K562 (cell line): ENCODE results near the gene ABLIM2.

ENCODE experiments used
- ARID1B ChIP-seq: fragments of 450-650 bp; IDR thresholded peaks from 2 replicates; pipeline ENCODE4 v1.6.1; 2016; ENCODE audit warnings: antibody characterized with exemption, mild to moderate bottlenecking, inconsistent platforms
- DLX4 ChIP-seq: fragments of 250-450 bp; sonication (Bioruptor Pico); IDR thresholded peaks from 2 replicates; pipeline ENCODE4 v1.6.1; 2021; ENCODE audit warnings: mild to moderate bottlenecking
- EP300 ChIP-seq: IDR thresholded peaks from 2 replicates; pipeline ENCODE4 v1.6.1; 2012; ENCODE audit warnings: low read length, improper control_type of control experiment
- GTF2F1 ChIP-seq: IDR thresholded peaks from 2 replicates; pipeline ENCODE4 v1.6.1; 2011; ENCODE audit warnings: low read depth, low read length, improper control_type of control experiment
- LARP7 ChIP-seq: fragments of 450-650 bp; IDR thresholded peaks from 2 replicates; pipeline ENCODE4 v1.6.1; 2016
- POLR2A ChIP-seq: fragments of 450-650 bp; conservative IDR thresholded peaks from 2 replicates; pipeline ENCODE4 v1.6.1; 2016
- RAD21 ChIP-seq, 2 experiments: fragments of 250-450 bp in 1 of 2; fragments of 450-650 bp in 1 of 2; sonication (Bioruptor Pico) in 1 of 2; formaldehyde crosslinking in 1 of 2; IDR thresholded peaks in 1 of 2; conservative IDR thresholded peaks in 1 of 2; 2 replicates each; pipeline versions ENCODE4 v1.4.0 to v1.8.0; 2020 to 2022; ENCODE audit warnings: mild to moderate bottlenecking in 2 of 2, moderate library complexity in 1 of 2
- TAF1 ChIP-seq: IDR thresholded peaks from 2 replicates; pipeline ENCODE4 v1.6.1; 2011; ENCODE audit warnings: mild to moderate bottlenecking, low read length, moderate library complexity; ENCODE audit not compliant: insufficient read depth, control insufficient read depth, severe bottlenecking; ENCODE audit errors: extremely low read depth
- TCF7L2 ChIP-seq: fragments of 150-350 bp; IDR thresholded peaks from 2 replicates; pipeline ENCODE4 v1.6.1; 2016; ENCODE audit warnings: low read depth, mild to moderate bottlenecking, low read length, moderate library complexity
- ZNF12 ChIP-seq: sonication (generic); formaldehyde crosslinking; IDR thresholded peaks from 2 replicates; pipeline ENCODE4 v1.4.0; 2020; ENCODE audit warnings: mild to moderate bottlenecking, missing genetic modification reagents
- TF ChIP-seq, protein P1 (sequence below): sonication (generic); formaldehyde crosslinking; IDR thresholded peaks from 2 replicates; pipeline ENCODE4 v1.8.0; 2022; ENCODE audit warnings: mild to moderate bottlenecking, low read depth, missing genetic modification reagents
- TF ChIP-seq, protein P2 (sequence below): fragments of 150-350 bp; IDR thresholded peaks from 2 replicates; pipeline ENCODE4 v1.6.1; 2014; ENCODE audit warnings: low read depth, mild to moderate bottlenecking, low read length, borderline replicate concordance
- TF ChIP-seq, protein P3 (sequence below), 2 experiments: fragments of 450-650 bp in 1 of 2; sonication (generic) in 1 of 2; formaldehyde crosslinking; conservative IDR thresholded peaks; 2 replicates each; pipeline versions ENCODE4 v1.4.0 to v1.8.1; 2020 to 2022; ENCODE audit warnings: mild to moderate bottlenecking in 1 of 2, missing genetic modification reagents in 1 of 2
- TF ChIP-seq, protein P4 (sequence below): fragments of 450-650 bp; IDR thresholded peaks from 2 replicates; pipeline ENCODE4 v1.6.1; 2016; ENCODE audit warnings: low read depth, mild to moderate bottlenecking, moderate library complexity

GRCh38 chr4:8122746-8123145 is 35.9 kb downstream of the ABLIM2 start:
- TF ChIP-seq GTF2F1: no peak
- TF ChIP-seq, protein P1, sequence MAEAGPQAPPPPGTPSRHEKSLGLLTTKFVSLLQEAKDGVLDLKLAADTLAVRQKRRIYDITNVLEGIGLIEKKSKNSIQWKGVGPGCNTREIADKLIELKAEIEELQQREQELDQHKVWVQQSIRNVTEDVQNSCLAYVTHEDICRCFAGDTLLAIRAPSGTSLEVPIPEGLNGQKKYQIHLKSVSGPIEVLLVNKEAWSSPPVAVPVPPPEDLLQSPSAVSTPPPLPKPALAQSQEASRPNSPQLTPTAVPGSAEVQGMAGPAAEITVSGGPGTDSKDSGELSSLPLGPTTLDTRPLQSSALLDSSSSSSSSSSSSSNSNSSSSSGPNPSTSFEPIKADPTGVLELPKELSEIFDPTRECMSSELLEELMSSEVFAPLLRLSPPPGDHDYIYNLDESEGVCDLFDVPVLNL (CRISPR knock-in tag): no peak
- TF ChIP-seq EP300: no peak
- TF ChIP-seq POLR2A: no peak
- TF ChIP-seq TAF1: no peak
- TF ChIP-seq, protein P2, sequence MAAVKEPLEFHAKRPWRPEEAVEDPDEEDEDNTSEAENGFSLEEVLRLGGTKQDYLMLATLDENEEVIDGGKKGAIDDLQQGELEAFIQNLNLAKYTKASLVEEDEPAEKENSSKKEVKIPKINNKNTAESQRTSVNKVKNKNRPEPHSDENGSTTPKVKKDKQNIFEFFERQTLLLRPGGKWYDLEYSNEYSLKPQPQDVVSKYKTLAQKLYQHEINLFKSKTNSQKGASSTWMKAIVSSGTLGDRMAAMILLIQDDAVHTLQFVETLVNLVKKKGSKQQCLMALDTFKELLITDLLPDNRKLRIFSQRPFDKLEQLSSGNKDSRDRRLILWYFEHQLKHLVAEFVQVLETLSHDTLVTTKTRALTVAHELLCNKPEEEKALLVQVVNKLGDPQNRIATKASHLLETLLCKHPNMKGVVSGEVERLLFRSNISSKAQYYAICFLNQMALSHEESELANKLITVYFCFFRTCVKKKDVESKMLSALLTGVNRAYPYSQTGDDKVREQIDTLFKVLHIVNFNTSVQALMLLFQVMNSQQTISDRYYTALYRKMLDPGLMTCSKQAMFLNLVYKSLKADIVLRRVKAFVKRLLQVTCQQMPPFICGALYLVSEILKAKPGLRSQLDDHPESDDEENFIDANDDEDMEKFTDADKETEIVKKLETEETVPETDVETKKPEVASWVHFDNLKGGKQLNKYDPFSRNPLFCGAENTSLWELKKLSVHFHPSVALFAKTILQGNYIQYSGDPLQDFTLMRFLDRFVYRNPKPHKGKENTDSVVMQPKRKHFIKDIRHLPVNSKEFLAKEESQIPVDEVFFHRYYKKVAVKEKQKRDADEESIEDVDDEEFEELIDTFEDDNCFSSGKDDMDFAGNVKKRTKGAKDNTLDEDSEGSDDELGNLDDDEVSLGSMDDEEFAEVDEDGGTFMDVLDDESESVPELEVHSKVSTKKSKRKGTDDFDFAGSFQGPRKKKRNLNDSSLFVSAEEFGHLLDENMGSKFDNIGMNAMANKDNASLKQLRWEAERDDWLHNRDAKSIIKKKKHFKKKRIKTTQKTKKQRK: no peak
- no peak for TF ChIP-seq RAD21 (CRISPR knock-in tag; conservative IDR thresholded peaks at IDR 0.05 in 1 of 2, IDR thresholded peaks at IDR 0.05 in 1 of 2)
- no peak for TF ChIP-seq ZNF12
- TF ChIP-seq LARP7: no peak
- TF ChIP-seq ARID1B: no peak
- TF ChIP-seq, protein P3, sequence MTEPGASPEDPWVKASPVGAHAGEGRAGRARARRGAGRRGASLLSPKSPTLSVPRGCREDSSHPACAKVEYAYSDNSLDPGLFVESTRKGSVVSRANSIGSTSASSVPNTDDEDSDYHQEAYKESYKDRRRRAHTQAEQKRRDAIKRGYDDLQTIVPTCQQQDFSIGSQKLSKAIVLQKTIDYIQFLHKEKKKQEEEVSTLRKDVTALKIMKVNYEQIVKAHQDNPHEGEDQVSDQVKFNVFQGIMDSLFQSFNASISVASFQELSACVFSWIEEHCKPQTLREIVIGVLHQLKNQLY (CRISPR knock-in tag; conservative IDR thresholded peaks at IDR 0.05): no peak
- no peak for TF ChIP-seq DLX4 (CRISPR knock-in tag)
- TF ChIP-seq TCF7L2: no peak
- TF ChIP-seq, protein P4, sequence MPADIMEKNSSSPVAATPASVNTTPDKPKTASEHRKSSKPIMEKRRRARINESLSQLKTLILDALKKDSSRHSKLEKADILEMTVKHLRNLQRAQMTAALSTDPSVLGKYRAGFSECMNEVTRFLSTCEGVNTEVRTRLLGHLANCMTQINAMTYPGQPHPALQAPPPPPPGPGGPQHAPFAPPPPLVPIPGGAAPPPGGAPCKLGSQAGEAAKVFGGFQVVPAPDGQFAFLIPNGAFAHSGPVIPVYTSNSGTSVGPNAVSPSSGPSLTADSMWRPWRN: no peak
